GM12878 (cell line): ENCODE measurements around the gene ZDHHC18. TPM values are rescaled to one million over a fixed set of nuclear protein-coding genes. Genes with fewer than 3 reads are reported as not detected.
"Not testable (repeated sequence)": the region's sequence is repeated elsewhere in the genome, so short reads cannot be mapped to it uniquely, and the experiment has no call there.

Experiments
- ATAC-seq: fragments of 200-7000 bp; cut with Tn5 transposase; 3 replicates; pipeline ENCODE4 v1.9.1; 2020; ENCODE audit warnings: mild to moderate bottlenecking, moderate library complexity
- BruUV-seq: library from RNA; stranded (reverse); fragments of 400-500 nt; replicated peaks from 2 replicates; lab custom pipeline; 2021; lab: Mats Ljungman, UMichigan
- CTCF ChIA-PET: fragments of 300-600 bp; sonication (Branson Sonifier 250); formaldehyde crosslinking; extraction: SDS; loops from one replicate; lab custom pipeline; 2021; ENCODE audit warnings: inconsistent platforms; lab: Yijun Ruan, JAX
- POLR2A ChIA-PET: fragments of 350-600 bp; formaldehyde crosslinking; extraction: SDS; loops from one replicate; lab custom pipeline; 2021; ENCODE audit warnings: inconsistent platforms; lab: Charles Lee
- RAD21 ChIA-PET: fragments of 300-600 bp; sonication (Branson Sonifier 250); formaldehyde crosslinking; loops from one replicate; lab custom pipeline; 2023; ENCODE audit warnings: antibody characterized with exemption; ENCODE audit not compliant: unreplicated experiment; lab: Charles Lee
- SMC1A ChIA-PET: fragments of 300-600 bp; sonication (Branson Sonifier 250); formaldehyde crosslinking; loops from one replicate; lab custom pipeline; 2023; ENCODE audit not compliant: unreplicated experiment, uncharacterized antibody; lab: Charles Lee
- DNase-seq: peaks from one replicate; pipeline ENCODE4 v3.0.0-alpha.2; 2011; ENCODE audit warnings: low read depth, low spot score
- FAIRE-seq: peaks from 3 replicates; lab custom pipeline; 2011; peaks lifted over from hg19 to GRCh38; lab: Jason Lieb, UNC
- H2AFZ ChIP-seq: 2 replicates; pipeline ENCODE4 v1.6.0; 2011; ENCODE audit warnings: low read depth, low read length, control low read depth; ENCODE audit not compliant: control insufficient read depth
- H3K27ac ChIP-seq: 2 replicates; pipeline ENCODE4 v1.5.1; 2011; ENCODE audit warnings: control low read depth; ENCODE audit not compliant: control insufficient read depth, insufficient read depth
- H3K27me3 ChIP-seq, 2 experiments: replicated peaks in 1 of 2; 2 replicates each; pipeline versions ENCODE4 v1.6.0 to v1.6.1; 2011; ENCODE audit warnings: low read length in 1 of 2; ENCODE audit not compliant: control insufficient read depth in 2 of 2, insufficient read depth in 2 of 2
- H3K36me3 ChIP-seq, 2 experiments: 2 replicates each; pipeline ENCODE4 v1.5.1; 2011; ENCODE audit warnings: low read length in 1 of 2; ENCODE audit not compliant: control insufficient read depth in 2 of 2, insufficient read depth in 2 of 2
- H3K4me1 ChIP-seq: 2 replicates; pipeline ENCODE4 v1.6.1; 2011; ENCODE audit warnings: mild to moderate bottlenecking, low read length, moderate library complexity, mixed read lengths; ENCODE audit not compliant: control insufficient read depth, insufficient read depth
- H3K4me2 ChIP-seq: 2 replicates; pipeline ENCODE4 v1.6.0; 2011; ENCODE audit warnings: control low read depth; ENCODE audit not compliant: control insufficient read depth, insufficient read depth
- H3K4me3 ChIP-seq: fragments of 200-600 bp; sonication (generic); 2 replicates; pipeline ENCODE4 v1.5.1; 2016
- H3K79me2 ChIP-seq: 2 replicates; pipeline ENCODE4 v1.6.0; 2011; ENCODE audit warnings: low read length; ENCODE audit not compliant: control insufficient read depth, insufficient read depth
- H3K9ac ChIP-seq: 2 replicates; pipeline ENCODE4 v1.8.0; 2011; ENCODE audit warnings: low read length, control low read depth, mixed read lengths; ENCODE audit not compliant: control insufficient read depth, insufficient read depth
- H3K9me3 ChIP-seq: replicated peaks from 3 replicates; pipeline ENCODE4 v1.5.1; 2011; ENCODE audit warnings: mild to moderate bottlenecking, low read length; ENCODE audit not compliant: control insufficient read depth, insufficient read depth
- H4K20me1 ChIP-seq: 2 replicates; pipeline ENCODE4 v1.6.0; 2011; ENCODE audit not compliant: control insufficient read depth, insufficient read depth
- ATF7 ChIP-seq: fragments of 450-650 bp; IDR thresholded peaks from 2 replicates; pipeline ENCODE4 v1.6.1; 2016; ENCODE audit warnings: low read depth, mild to moderate bottlenecking
- IKZF2 ChIP-seq, 2 experiments: fragments of 450-650 bp; IDR thresholded peaks; 2 replicates each; pipeline ENCODE4 v1.6.1; 2017; ENCODE audit warnings: mild to moderate bottlenecking in 2 of 2, moderate library complexity in 2 of 2
- JUND ChIP-seq: IDR thresholded peaks from 2 replicates; pipeline ENCODE4 v1.6.1; 2012; ENCODE audit warnings: low read depth, mild to moderate bottlenecking, low read length, improper control_type of control experiment, moderate library complexity
- POLR2A ChIP-seq: IDR thresholded peaks from 2 replicates; pipeline ENCODE4 v1.6.1; 2011; ENCODE audit warnings: low read depth, mild to moderate bottlenecking, low read length
- RAD21 ChIP-seq: IDR thresholded peaks from 2 replicates; pipeline ENCODE4 v1.6.1; 2011; ENCODE audit warnings: mild to moderate bottlenecking, low read depth, low read length, moderate library complexity; ENCODE audit not compliant: insufficient read depth
- YY1 ChIP-seq: IDR thresholded peaks from 2 replicates; pipeline ENCODE4 v1.6.1; 2011; ENCODE audit warnings: low read depth, mild to moderate bottlenecking, low read length
- WGBS: methylation state at CpG from one replicate; pipeline ENCODE4 v1.1.6; 2016; ENCODE audit warnings: low lambda C conversion rate; ENCODE audit not compliant: insufficient replicate concordance, insufficient coverage; ENCODE audit errors: missing lambda C conversion rate; 5-methylcytosine and 5-hydroxymethylcytosine counted together
- in situ Hi-C: fragments of 300-500 bp; cut with MboI; formaldehyde crosslinking; loops from 9 replicates; pipeline ENCODE4 v1.14.3; 2018; ENCODE audit warnings: mixed read lengths
- intact Hi-C: fragments of 100-400 bp; cut with micrococcal nuclease; formaldehyde crosslinking; loops from one replicate; pipeline ENCODE4 v1.14.2; 2022; ENCODE audit not compliant: unreplicated experiment
- polyA plus RNA-seq, 11 experiments: library from polyadenylated mRNA; depleted of rRNA in 4 of 11; unstranded in 6 of 11; stranded (reverse) in 5 of 11; fragments of >200 nt; fragmentation: Nextera tagmentation in 4 of 11; fragmentation: Illumina TruSeq in 1 of 11; extraction: Ambion mirVana in 4 of 11; extraction: Trizol in 1 of 11; gene quantifications; 1 replicate in 1 of 11; 2 replicates in 10 of 11; pipeline versions ENCODE4 v1.2.1 to v1.2.3, GENCODE V29; 2011 to 2016; ENCODE audit warnings: inconsistent platforms in 2 of 11, missing spikeins in 2 of 11, low read depth in 1 of 11
- total RNA-seq, 4 experiments: library from RNA; depleted of rRNA in 3 of 4; stranded (reverse); fragments of >200 nt in 3 of 4; fragmentation: Illumina TruSeq in 1 of 4; extraction: Trizol in 1 of 4; gene quantifications; 2 replicates each; pipeline versions ENCODE4 v1.2.1 to v1.2.3, GENCODE V29; 2013 to 2021

ZDHHC18 gene
- total and polyA plus RNA-seq, 10 of the 15 experiments (the other 5 are each of a cell fraction or from before 2014, with no cell fraction given) = 0.40 to 81.2 (median 21.3) TPM

DNA sequence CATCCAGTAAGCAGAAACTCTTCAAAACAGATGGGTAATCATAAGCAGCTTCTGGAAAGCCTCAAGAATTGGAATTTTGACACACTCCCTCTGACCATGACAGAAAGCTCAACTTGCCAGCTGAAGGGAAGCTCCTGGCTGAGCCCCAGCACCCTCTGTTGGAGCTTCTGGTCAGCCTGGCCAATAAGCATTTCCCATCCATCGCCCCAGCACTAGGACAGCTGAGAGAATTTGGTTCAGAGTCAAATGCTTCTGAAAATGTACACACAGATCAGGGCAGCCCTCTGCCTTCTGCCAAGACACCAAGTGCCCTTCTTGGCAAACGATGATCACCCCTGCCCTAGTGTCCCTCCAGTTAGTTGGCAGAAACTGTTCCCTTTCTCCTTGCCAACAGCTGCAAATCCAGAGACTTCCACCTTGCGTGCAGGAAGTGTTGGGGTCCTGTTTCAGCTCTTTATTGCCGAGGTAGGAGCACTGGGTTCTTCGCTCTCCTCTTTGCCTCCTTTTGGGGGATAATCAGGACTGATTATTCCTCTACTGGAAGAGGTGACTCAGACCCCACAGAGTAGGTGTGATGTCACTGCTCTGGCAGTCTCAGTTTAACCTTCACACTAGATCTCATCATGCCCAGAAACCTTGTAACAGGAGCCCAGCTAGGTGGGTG, 26.9 kb upstream of the ZDHHC18 start:
- Histone ChIP-seq H3K4me1 (peaks cover 11% of the 10 kb centered on the region), H3K36me3 (peaks cover 0 to 2% of the 10 kb centered on the region in 2 experiments; a peak in 1 of 4 replicates), H3K79me2 (no peaks in the 10 kb centered on the region), H3K9me3 (no peaks in the 10 kb centered on the region), H3K27me3 (no peaks in the 10 kb centered on the region), H2AFZ (no peak overlapping the region), H3K27ac (peak overlapping the region; percentile 0; the same call in 1 of the 2 replicates), H3K4me2 (no peak overlapping the region), H4K20me1 (no peaks in the 10 kb centered on the region), H3K9ac (no peak overlapping the region), H3K4me3 (no peak overlapping the region)
- ChIA-PET RAD21 (interaction anchor here (1.6 to 3.2 kb wide), 4 partner anchors 9 to 79 kb away, joined by 5 to 15 read pairs (median 7); no protein-coding TSS in a partner anchor), SMC1A (interaction anchor here (0.5 to 4.1 kb wide), 13 partner anchors 9 to 627 kb away, joined by 3 to 47 read pairs (median 3); no protein-coding TSS in a partner anchor), CTCF (interaction anchor here (0.6 to 5.2 kb wide), 15 partner anchors 10 to 258 kb away, joined by 3 to 40 read pairs (median 6); partner anchors contain the start of gene PIGV), POLR2A (interaction anchor here (0.5 to 2.4 kb wide), 7 partner anchors 9 to 197 kb away, joined by 3 to 8 read pairs (median 4); no protein-coding TSS in a partner anchor)
- TF ChIP-seq YY1 (no peak), ATF7 (no peak), JUND (no peak), POLR2A (no peak), IKZF2 (IDR thresholded peaks at IDR 0.05) (peak in 1 of 2 experiments; percentile 10; a peak in 1 of 4 replicates), RAD21 (no peak)
- FAIRE-seq (no peak), ATAC-seq (peak; percentile 53), DNase-seq (no peak)
- WGBS = 90% methylated on average over 5 of the region's 5 CpGs
- intact Hi-C loops (no loop called here), in situ Hi-C loops (no loop called here)
- BruUV-seq = no TSS peak

DNA sequence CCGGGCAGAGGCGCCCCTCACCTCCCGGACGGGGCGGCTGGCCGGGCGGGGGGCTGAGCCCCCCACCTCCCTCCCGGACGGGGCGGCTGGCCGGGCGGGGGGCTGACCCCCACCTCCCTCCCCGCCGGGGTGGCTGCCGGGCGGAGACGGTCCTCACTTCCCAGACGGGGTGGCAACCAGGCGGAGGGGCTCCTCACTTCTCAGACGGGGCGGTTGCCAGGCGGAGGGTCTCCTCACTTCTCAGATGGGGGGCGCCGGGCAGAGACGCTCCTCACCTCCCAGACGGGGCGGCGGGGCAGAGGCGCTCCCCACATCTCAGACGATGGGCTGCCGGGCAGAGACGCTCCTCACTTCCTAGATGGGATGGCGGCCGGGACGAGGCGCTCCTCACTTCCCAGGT, 22.6 kb upstream of the ZDHHC18 start:
- H4K20me1 ChIP-seq, SMC1A ChIA-PET, H3K27ac ChIP-seq, H3K4me2 ChIP-seq, in situ Hi-C loops, H3K9ac ChIP-seq, BruUV-seq, ATAC-seq, CTCF ChIA-PET, H2AFZ ChIP-seq, H3K4me3 ChIP-seq, FAIRE-seq, intact Hi-C loops, POLR2A ChIA-PET, H3K36me3 ChIP-seq, H3K79me2 ChIP-seq, H3K9me3 ChIP-seq, RAD21 ChIA-PET, H3K27me3 ChIP-seq, DNase-seq: not testable (repeated sequence)
- 93% methylated on average over 3 of the region's 36 CpGs for WGBS
- peaks cover 11% of the 10 kb centered on the region for H3K4me1 ChIP-seq
